Stimulated activated CD8-positive, alpha-beta memory T cell treated with anti-CD3 and anti-CD28 coated beads, Interleukin-7, amount 100 ng/mL, for 1 hour (primary cell): ENCODE data around the gene SNRNP70.
"Not testable (repeated sequence)": the region's sequence is repeated elsewhere in the genome, so short reads cannot be mapped to it uniquely, and the experiment has no call there.

Experiments used
- DNase-seq, 2 donors: peaks; one replicate each; pipeline ENCODE4 v3.0.0-alpha.2; 2020; ENCODE audit warnings: low read depth in 2 of 2

Gene SNRNP70

GRCh38 chr19:49064029-49064629 is 21.1 kb upstream of the SNRNP70 start:
- DNase-seq = no peak

DNA sequence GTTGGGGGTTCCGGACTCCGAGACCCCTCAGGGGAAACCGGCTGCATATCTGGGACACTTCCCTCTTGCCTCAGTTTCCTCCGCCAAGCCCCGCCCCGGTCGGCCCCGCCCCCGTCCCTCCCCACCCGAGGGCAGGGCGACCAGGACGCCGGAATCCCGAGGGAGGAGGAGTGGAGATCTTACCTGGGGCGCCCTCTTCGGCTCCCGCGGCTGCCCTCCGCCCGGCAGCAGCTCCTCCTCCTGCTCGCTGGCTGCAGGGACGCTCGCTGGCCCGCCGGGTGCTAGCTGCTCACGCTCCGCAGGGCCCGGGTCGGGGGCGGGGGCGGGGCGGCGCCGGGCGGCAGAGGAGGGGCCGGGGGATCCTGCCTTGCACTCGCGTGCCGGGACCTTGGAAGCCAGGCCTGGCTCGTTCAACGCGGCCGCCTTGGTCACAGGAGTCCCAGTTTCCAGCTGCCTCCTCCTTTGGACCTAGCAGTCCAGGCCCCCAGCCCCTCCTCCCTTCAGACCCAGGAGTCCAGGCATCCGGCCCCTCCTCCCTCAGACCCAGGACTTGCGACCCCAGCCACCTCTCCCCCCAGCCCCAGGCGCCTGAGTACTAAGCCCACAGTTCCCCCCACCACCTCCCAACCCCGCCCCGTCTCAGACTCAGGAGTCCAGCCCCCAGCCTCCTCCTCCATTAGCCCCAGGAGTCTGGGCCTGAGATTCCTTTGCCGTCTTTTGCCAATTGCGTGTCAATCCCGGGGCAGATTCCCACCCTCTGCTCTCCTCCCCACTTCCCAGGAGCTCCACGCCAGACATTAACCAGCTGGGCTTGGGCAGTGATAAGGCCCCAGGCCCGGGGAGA is 20.3 kb upstream of the SNRNP70 start, which contains the start of gene NTF4:
TSS of gene NTF4 (minus strand) at position 51 of the 844 bp plus-strand sequence. CDS start 2,821 bp downstream, outside the sequence.
- no peak for DNase-seq

DNA sequence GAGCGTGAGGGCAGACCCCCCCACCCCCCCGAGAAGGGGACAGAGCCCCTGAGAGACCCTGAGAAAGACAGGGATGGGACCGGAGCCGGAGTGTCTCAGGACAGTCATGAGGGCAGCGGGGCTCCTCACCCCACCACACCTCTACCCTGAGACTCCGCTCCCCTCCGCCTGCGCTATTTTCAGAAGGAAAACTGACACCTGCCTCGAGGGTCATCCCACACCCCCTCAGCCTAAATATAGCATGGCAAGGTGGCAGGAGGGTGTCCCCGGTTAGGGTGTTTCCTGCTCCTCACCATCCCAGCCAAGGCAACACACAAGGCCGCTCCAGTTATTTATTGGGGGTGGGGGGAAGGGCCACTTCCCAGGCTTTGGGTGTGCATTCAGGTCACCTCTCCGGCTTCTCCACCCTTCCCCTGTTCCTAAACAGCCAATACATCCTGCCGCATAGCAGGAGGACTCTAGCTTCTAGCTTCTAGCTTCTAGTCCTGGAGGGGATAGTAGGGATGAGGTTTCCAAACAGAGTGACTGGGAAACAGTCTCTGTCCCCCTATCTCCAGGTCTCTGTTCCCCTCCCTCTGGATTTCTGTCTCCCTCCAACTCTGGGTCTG is 19.2 kb upstream of the SNRNP70 start:
- DNase-seq = no peak

DNA sequence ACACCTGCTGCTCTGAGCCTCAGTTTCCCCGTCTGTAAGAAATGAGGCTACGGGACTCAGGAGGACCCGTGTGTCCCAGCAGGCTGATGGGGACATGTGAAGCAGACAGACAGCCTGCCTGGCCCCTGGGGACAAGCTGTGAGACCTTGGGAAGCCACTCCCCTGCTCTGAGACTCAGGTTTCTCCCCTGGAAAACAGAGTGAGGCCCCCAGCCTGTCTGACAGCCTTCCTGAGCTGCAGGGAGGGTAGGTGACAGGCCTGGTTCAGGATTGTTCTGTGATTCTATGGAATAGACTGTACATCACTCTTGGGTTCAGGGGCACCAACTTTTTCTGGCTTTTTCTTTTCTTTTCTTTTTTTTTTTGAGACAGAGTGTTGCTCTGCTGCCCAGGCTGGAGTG is 17.7 kb upstream of the SNRNP70 start:
- no peak for DNase-seq

- DNase-seq = no peak
Observed at GRCh38 chr19:49069026-49069425, 16.2 kb upstream of the SNRNP70 start.

DNA sequence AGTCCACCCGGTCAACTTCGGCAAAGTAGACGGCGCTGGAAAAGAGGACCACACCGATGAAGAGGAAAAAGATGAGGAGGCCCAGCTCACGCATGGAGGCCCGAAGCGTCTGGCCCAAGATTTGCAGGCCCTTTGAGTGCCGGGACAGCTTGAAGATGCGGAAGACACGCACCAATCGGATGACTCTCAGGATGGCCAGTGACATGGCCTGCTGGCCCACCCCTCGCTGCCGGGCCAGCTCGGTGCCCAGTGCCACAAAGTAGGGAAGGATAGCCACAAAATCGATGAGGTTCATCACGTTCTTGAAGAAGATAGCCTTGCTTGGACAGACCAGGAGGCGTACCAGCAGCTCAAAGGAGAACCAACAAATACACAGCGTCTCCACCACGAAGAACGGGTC is 14.8 kb upstream of the SNRNP70 start:
- no peak for DNase-seq

DNA sequence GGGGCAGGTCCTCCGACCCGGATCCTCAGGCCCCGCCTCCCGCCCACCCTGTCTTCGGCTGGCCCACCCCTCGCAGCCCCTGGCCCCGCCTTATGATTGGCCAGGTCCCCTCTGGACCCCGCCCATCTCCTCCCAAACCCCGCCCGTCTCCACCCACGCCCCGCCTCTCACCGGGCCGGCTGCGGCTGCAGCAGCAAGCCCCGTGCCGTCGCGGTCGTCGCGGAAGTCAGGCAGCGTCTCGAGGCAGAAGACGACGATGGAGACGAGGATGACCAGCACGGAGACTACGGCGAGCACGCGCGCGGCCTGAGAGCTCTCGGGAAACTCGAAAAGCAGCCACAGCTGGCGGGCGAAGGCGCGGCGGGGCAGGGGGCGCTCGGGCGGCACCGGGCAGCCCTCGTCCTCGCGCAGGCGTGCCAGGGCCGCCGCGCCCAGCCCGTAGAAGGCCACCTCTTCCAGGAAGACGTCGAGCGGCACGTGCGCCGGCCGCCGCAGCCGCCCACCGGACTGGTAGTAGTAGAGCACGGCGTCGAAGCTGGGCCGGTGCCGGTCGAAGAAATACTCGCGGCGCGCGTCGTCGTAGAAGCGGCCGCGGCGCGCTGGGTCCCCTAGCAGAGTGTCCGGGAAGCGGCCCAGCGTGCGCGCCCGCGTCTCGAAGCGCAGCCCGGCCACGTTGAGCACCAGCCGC is 13.2 kb upstream of the SNRNP70 start:
- DNase-seq = no peak

DNA sequence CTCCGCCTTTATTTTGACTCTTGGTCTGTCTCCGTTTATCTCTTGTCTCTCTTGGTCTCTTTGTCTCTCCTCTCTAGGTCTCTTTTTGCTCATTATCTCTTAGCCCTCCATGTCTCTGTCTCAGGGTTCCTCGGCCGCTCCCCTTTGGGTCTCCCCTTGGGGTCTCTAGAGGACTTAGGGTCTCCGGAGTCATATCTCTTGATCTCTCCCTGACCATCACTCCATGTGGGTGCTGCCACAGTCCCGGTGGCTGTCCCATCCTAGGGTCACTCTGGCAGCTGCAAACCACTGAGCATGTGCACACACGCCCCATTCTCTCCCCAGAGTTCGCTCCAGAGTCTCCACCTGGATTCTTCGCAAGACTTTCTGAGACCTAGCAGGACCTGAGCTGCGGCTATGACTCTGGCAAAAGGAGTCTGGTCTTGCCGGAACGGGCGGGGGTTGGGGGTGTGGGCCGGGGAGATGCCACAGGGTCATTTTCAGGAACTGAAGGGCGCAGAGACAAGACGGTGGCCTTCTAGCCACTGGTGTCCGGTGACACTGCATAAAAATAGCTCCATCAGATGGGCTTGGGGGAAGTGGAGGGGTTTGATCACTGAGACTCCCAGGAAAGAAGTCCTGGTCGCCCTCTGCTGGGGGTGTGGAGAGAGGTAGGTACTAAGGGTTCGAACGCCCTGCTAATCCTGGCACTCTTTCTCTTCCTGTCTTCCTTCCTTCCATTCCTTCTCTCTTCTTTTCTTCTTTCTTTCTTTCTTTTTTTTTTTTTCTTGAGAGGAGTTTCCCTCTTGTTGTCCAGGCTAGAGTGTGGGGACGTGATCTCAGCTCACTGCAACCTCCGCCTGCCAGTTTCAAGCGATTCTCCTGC is 11.5 kb upstream of the SNRNP70 start:
- no peak for DNase-seq

DNA sequence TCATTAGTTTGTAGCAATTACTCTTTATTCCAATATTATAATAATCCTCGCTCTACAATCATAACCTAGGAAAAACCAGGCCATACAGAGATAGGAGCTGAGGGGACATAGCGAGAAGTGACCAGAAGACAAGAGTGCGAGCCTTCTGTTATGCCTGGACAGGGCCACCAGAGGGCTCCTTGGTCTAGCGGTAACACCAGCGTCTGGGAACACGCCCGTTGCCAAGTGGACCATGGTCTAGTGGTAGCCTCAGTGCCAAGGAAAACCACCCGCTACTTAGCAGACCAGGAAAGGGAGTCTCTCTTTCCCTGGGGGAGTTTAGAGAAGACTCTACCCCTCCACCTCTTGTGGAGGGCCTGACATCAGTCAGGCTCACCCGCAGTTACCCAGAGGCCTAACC is 10.4 kb upstream of the SNRNP70 start:
- not testable (repeated sequence) for DNase-seq

- no peak for DNase-seq
Observed at GRCh38 chr19:49080392-49080791, 4.9 kb upstream of the SNRNP70 start.

DNA sequence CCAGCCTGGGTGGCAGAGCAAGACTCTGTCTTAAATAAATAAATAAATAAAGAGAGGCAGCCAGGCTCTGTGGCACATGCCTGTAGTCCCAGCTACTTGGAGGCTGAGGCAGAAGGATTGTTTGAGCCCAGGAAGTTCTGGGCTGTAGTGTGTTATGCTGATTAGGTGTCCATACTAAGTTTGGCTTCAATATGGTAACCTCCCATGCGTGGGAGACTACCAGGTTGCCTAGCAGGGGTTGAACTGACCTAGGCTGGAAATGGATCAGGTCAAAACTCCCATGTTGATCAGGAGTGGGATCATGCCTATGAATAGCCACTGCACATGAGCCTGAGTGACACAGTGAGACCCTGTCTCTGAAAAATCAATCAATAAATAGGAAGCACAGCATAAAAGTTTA is 4.0 kb upstream of the SNRNP70 start:
- DNase-seq = no peak

GRCh38 chr19:49084206-49085019 is 838 bp upstream of the SNRNP70 start:
- DNase-seq = no peak

- no peak for DNase-seq
Observed at GRCh38 chr19:49085868-49086232, 599 bp downstream of the SNRNP70 start.

DNA sequence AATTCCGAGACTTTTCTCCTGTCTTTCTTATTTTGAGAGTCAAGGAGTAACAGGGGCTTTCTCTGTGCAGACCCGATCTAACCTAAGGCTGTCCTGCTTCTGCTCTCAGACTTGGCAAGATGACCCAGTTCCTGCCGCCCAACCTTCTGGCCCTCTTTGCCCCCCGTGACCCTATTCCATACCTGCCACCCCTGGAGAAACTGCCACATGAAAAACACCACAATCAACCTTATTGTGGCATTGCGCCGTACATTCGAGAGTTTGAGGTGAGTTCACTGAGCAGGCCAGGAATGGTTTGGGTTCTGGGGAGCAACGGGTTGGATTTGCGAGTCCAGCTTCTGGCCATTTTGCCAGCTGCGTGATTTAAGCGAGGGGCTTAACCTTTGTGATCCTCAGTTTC is 1.0 kb downstream of the SNRNP70 start:
- no peak for DNase-seq

DNA sequence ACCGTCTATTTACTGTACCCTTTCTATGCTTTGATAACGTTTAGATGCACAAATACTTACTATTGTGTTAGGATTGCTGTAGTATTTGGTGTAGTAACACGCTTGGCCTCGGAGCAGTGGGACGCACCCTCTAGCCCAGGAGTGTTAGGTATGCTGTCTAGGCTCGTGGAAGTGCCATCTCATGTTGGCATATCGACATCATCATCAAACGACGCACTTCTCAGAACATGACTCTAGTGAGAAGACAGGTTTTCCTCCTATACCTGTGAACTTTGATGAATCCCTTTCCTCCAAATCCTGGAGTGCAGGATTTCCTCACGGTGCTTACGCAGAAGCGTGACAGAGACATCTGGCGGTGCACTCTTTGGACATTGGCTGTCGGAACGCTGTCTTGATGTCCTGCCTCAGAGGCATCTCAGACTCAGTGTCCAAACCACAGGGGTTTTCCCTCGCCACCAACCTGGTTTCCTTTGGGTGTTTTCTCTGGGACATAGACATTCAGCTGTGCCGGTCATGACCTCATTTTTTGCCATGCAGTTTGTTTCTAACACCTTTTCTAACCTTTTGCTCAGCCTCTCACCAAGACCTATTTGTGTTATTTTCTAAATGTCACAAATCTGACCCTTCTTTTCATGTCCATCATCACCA is 6.3 kb downstream of the SNRNP70 start:
- DNase-seq = no peak

DNA sequence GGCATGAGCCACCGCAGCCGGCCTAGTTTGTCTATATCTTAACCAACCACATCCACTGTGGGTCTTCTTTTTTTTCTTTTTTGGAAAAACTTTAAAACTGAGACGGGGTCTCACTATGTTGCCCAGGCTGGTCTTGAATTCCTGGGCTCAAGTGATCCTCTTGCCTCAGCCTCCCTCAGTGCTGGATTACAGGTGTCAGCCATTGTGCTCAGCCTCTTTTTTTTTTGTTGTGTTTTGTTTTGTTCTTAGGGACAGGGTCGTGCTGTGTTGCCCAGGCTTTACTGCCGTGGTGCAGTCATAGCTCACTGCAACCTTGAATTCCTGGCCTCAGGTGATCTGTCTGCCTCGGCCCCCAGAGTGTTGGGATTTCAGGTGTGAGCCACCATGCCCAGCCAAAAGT is 7.4 kb downstream of the SNRNP70 start:
- DNase-seq = no peak

DNA sequence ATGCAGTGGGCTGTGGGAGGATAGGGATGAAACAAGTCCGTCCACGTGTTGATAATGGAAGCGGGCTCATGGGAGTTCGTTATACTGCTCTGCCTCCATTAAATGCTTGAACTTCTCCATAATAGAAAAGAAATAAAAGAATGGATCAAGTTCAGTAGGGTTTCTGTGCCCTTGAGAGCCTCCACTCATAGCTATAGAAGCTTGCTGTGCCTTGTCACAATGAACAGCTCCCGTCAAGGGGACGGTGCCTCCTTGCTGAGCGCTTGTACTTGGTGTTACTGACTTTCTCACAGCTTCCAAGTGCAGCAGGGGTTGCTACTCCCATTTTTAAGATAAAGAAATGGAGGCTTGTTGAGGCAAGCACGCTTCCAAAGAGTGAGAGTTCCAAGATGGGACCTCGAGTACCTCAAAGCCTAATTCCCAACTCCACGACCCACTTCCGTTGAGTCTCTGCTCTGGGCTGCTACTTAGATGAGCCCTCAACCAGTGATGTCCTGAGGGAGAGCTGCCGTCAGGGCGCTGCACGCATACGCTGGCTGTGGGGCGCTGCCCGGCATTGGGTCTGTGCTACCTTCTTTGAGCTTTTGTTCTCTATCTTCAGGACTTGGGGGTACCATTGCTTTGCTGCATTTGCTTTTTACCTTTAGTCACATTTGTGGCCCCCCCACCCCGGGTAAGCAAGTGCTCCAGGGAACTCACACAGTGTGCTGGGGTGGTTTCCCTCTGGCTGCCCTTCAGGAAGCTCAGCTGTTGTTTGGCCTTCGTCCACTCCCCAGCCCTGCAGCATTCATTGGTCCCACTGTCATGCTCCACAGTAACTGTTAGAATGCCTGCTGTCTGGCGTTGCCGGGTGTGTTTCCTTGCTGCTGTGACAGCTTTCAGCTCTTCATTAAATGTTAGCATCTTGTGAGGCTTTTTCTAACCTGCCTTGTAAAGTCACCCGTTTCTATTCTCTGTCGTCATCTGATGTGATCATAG is 9.5 kb downstream of the SNRNP70 start:
- no peak for DNase-seq

- DNase-seq = peak; percentile 40 to 56
Observed at GRCh38 chr19:49097453-49098288, 12.4 kb downstream of the SNRNP70 start.
